Epithelial cell of prostate (primary cell): ENCODE measurements around the gene SLC6A17.

Experiments used
- DNase-seq: peaks from one replicate; pipeline ENCODE4 v3.0.0-alpha.2; 2011; ENCODE audit warnings: low read depth, low spot score
- H3K27ac ChIP-seq: fragments of 450-650 bp; 2 replicates; pipeline ENCODE4 v1.5.1; 2017; ENCODE audit warnings: mild to moderate bottlenecking

The SLC6A17 gene

DNA sequence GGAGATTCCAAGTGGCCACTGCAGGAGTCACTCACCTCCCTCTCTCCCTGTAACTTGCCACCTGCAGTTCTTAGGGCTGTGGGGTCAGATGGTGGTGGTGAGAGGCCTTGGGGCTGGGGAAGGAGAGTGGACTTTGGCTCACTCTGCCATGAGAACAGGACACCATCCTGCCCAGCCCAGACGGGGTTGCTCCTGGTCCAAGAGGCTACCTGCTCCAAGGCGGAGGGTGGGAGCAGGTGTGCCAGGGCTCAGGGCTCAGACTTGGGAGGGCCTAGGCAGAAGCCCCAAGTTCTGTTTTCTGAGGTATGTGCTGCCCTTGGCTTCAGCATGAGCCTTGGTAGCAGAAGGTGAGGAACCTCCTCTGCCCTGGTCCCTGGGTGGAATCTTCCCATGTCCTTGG is 48.5 kb downstream of the SLC6A17 start:
- no peak overlapping the region for H3K27ac ChIP-seq
- DNase-seq: no peak

DNA sequence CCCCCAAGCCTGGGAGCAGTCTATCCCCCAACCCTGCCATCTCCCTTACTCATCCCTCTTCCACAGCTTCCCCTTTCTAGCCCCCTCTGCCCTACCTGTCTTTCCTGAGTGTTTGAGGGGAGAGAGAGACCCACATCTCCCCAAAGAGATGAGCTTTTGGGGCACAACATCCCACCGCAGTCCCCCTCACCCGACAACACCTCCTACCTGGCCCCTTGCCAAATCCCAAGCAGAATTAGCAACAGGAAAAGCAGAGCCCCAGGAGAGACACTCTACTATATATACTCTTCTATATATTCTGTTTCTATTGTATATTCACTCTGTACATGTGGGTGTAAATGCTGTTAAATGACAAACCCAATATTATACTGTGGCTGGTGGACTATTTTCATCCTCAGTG is 49.9 kb downstream of the SLC6A17 start:
- no peak for DNase-seq
- no peak overlapping the region for H3K27ac ChIP-seq

DNA sequence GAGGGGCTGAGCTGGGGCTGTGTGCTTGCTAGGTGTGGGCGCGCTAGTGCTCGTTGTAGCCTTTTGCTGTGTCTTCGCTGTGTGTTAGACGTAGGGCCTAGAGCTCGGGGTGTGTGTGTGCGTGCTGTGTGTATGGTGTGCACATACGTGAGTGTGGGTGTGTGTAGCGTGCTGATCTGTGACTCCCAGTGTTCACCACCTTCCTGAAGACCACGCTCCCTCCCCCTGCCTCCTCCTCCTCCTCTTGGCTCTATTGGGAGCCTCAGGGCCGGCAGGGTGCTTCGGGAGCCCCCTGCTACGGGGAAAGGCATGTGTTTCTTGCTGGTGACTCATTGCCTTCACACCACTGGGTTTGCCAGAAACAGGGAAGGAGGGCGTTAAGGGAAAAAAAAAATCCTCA is 50.4 kb downstream of the SLC6A17 start:
- H3K27ac ChIP-seq: no peak overlapping the region
- DNase-seq: no peak

DNA sequence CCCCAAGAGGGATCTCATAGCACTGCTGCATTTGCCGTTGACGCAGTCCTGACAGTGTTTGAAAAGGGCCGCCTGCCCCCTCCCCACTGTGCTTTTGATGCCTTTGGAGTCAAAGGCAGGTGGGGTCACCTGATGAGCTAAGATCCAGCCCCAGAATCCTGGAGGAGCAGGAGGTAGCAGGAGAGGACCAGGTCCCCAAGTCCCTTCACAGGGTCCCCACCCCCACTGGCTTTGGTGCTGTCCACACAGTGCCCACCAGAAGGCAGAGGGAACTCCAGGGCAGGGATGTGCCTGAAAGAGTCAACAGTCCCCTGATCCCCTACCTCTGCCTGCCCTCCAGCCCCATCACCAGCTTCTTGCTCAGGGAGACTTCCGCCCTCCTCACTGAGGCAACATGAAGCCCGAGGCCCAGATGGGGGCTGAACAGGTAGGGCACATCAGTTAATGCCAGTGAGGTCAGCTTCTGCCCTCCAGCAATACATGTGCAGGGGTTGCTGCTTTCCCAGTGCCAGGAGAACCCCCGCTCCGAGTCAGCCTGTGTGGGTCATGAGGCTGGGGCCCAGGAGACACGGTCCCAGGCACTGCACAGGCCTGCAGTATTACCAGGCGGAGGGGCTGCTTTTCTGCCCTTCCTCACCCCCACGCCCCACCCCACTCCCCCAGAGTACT is 51.0 kb downstream of the SLC6A17 start:
- DNase-seq: no peak
- no peak overlapping the region for H3K27ac ChIP-seq

DNA sequence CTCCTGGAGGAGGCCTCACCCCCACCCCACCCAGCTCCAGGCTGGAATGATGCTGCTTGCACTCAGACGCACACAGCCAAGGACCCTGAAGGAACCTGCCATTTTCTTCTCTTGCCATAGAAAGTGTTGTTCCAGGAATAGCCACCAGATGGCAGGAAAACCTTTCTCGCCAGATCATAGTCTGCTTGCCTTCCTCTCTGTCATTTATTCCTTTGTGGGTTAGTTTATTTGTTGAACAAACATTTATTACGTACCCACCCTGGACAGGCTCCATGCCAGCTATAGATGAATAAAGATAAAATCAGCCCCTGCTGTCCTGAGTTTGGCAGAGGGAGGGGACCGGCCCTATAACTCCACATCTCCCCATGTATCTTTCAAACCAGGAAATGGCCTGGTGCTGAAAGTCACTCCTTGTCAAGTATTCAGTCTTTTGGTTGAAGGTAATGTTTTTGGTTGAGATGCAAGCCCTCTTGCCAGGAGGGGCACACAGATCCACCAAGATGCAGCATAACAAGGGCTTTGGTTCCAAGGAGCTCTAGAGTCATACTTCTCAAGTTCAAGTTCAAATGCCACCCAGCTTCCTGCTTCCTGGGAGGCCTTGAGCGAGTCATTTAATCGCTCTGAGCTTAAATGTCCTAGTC is 52.8 kb downstream of the SLC6A17 start:
- no peak for DNase-seq
- H3K27ac ChIP-seq: no peak overlapping the region

DNA sequence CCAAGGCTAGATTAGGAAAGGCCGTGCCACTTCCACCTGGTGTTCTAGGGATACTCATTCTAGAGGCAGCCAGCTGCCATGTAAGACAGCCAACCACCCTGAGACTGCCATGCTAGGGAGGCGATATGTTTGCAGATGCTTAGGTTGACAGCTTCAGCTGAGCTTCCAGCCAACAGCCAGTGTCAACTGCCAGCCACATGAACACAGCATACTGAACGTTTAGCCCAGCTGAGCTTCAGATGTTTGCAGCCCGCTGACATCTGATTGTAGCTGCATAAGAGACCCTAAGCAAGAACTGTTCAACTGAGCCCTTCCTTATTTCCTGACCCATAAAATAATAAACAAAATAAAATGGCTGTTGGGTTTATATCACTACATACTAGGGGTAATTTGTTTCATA is 54.9 kb downstream of the SLC6A17 start:
- H3K27ac ChIP-seq: no peak overlapping the region

DNA sequence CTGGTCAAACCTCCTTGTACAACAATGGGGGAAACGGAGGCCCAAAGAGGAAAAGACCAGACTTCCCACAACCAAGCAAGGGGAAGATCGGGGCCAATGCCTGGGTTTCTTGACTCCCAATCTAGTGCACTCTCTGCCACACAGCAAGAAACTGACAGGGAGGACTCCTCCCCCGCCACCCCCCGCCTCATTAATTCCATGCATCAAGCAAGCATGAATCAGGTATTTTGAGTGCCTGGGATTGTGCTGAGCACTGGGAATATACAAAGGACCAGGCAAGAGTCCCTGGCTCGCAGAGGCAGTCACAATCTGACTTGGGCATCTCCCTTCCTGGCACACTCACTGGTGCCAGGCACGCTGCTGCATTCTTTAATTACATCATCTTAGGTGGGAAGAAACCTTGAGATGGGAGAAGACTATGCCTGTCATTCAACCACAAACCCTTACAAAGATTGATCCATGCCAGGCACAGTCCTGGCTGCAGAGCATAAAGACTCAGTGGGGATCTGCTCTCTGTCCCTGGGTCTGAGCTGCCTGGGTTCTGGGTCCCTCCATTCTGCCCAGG is 55.4 kb downstream of the SLC6A17 start:
- H3K27ac ChIP-seq: no peak overlapping the region
- DNase-seq: no peak

More for the DNA sequence above, 54.9 kb downstream of the SLC6A17 start:
- no peak for DNase-seq

DNA sequence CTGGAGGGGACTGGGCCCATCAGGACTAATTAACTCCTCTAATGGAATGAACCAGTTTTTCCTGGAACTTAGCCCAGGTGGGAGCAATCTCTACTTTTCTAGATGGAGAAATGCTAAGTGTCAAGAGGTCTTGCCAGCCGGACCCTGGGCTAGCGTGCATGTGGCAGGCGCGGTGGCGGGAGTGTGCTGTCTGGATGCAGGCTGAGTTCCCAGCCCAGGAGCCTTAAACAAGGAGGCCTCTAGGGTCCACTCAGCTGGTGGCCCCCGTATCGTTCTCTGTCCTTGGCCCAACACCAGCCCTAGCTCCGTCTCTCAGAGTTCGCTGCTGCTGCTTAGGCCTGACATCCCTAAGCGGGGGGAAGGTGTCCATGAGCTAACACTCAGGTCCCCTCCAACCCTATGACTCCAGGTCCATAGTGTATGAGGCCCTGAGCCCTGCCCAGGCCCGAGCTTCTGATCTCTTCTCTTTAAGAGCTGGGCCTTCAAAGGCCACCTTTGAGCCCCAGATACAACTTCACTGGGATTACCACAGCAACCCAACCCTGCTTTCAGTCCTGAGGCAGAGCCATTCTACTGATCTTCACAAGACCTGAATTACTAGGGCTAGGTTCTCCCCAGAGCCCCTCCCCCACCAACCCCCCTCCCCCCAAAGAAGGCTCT is 56.1 kb downstream of the SLC6A17 start:
- no peak overlapping the region for H3K27ac ChIP-seq

DNA sequence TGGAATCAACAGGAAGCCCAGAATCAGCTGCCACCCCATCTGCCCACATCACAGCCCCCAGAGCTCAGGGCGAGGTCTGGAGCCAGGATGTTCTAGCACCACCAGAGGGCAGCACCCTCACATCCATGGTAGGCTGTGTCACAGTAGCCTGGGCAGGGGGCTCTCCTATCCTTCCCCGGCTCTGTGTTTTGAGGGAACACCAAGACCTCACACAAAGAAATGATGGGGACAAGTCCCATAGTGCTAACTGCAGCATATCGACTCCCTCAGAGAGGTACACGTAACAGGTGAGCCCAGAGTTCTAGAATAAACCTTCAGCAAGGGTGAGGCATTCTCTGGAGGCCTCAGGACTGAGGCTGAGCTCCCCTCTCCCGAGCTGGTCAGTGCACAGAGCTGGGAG is 57.5 kb downstream of the SLC6A17 start:
- no peak for DNase-seq
- no peak overlapping the region for H3K27ac ChIP-seq

More for the DNA sequence above, 56.1 kb downstream of the SLC6A17 start:
- no peak for DNase-seq

DNA sequence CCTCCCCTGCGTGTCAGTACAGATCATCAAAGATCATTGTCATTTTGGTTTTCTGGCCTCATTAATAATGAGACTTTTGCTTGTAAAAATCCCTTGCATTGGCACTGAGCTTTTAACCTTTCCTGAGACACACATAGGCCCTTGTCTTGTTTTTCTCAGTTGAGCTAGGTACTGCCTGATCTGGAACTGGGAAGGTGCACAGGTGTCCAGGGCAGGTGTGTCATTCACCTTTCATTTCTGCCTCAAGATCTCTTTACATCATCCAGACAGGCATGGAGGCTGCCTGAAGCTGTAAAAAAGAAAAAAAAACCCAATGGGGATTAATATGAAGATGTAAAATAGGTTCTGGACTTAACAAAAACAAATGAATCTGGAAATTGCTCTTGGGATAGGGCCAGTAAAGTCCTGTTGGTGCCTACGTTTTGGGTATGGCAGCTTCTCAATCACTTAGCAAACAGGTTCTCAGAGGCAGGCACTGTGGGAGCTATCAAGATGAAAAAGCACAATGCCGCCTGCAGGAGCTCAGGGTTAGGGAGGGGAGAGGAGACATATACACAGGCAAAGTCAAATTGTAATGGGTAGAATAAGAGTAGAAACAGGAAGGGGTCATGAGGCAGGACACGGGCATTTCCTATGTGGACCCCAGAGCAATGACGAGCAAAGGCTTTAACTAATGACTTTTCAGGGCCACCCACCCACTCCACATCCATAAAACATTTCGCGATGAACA is 58.8 kb downstream of the SLC6A17 start:
- peak overlapping the region; percentile 16 for H3K27ac ChIP-seq
- no peak for DNase-seq

DNA sequence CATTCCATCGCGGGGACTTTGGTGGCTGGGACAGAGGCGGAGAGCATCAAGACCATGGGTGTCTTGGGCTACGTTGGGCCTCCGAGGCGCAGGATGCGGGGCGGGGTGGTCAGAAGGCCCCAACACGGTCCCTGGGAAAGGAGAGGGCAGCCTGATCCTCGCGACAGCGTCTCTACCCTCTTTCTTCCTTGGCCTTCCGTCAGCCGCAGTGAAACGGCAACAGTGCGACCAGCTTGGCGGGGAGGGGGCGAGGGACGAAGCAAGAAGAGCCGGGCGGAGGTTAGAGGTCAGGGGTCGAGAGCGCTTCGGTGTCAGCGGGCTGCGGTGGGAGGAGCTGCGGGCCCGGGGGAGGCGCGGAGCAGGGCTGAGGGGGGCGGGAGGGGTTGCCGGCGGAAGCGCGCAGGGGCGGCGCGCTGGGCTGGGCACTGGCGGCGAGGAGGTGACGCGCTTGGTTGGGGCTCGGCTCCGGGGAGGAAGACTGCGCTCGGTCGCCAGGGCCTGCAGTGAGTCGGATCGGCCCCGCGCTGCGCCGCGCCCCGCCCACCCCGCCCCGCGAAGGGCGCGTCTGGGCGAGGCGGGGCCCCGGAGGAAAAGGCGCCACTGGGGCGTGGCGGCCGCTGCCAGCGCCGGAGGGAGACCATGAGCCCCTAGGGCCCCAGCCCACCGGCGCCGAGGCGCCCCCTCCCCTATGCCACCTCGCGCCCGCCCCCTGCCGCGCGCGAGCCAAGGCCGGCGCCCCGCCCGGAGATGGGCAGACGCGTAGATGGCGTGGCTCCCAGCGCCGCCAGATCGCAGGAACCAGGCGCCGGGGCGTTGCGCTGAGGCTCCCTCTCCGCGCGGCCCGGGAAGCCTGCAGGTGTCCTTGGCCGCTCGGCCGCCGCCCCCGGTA is 59.7 kb downstream of the SLC6A17 start, which contains the start of gene KCNC4:
KCNC4 (plus strand) TSS at position 600 of the 889 bp plus-strand sequence. CDS start 1,186 bp downstream, outside the sequence.
- H3K27ac ChIP-seq: peak within 1 kb of the TSS; percentile 16

DNA sequence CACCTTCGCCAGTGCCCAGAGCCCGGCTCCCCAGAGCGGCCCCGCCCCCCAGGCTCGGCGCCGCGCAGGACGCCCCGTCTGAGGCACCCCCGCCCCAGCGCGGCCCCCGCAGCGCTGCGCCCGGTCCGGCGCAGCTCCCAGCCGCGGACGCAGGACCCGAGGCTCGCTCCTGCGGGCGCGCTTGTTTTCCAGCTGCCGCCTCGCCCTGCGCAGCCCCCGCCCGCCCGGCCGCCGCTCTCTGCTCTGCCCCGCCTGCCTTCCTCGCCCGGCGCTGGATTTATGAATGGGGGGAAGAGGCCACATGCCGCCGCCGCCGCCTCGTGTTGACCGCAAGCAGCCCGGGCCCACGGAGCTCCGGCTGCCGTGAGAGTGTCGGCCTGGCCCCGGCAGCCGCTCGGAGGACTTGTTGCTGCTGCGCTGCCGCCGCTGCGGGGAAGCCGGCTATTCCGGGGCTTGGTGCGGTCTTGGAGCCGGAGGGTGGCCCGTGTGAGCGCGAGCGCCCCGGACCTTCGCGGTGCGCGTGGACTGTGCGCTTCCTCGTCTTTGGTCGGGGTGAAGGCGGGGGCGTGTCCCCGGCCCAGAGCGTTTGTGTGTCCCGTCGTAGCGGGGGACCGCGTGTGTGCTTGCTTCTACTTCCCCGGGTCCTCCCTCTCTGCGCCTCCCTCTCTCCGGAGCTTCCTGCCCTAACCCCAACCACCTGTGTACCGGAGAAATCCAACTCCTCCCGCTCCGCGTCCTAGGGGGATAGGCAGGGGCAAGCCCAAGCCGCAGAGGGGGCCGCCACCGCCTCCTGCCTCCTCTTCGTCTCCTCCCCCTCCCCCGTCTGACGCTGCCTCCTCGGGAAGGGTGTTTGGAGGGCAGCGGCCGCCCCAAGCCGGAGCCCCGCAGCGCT is 60.6 kb downstream of the SLC6A17 start:
- peak overlapping the region; percentile 16 for H3K27ac ChIP-seq
- DNase-seq: no peak

More for the DNA sequence above, 59.7 kb downstream of the SLC6A17 start, which contains the start of gene KCNC4:
- no peak for DNase-seq

DNA sequence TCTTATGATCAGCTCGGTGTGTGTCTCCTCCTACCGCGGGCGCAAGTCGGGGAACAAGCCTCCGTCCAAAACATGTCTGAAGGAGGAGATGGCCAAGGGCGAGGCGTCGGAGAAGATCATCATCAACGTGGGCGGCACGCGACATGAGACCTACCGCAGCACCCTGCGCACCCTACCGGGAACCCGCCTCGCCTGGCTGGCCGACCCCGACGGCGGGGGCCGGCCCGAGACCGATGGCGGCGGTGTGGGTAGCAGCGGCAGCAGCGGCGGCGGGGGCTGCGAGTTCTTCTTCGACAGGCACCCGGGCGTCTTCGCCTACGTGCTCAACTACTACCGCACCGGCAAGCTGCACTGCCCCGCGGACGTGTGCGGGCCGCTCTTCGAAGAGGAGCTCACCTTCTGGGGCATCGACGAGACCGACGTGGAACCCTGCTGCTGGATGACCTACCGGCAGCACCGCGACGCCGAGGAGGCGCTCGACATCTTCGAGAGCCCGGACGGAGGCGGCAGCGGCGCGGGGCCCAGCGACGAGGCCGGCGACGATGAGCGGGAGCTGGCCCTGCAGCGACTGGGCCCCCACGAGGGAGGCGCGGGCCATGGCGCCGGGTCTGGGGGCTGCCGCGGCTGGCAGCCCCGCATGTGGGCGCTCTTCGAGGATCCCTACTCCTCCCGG is 61.3 kb downstream of the SLC6A17 start:
- no peak overlapping the region for H3K27ac ChIP-seq
- no peak for DNase-seq

DNA sequence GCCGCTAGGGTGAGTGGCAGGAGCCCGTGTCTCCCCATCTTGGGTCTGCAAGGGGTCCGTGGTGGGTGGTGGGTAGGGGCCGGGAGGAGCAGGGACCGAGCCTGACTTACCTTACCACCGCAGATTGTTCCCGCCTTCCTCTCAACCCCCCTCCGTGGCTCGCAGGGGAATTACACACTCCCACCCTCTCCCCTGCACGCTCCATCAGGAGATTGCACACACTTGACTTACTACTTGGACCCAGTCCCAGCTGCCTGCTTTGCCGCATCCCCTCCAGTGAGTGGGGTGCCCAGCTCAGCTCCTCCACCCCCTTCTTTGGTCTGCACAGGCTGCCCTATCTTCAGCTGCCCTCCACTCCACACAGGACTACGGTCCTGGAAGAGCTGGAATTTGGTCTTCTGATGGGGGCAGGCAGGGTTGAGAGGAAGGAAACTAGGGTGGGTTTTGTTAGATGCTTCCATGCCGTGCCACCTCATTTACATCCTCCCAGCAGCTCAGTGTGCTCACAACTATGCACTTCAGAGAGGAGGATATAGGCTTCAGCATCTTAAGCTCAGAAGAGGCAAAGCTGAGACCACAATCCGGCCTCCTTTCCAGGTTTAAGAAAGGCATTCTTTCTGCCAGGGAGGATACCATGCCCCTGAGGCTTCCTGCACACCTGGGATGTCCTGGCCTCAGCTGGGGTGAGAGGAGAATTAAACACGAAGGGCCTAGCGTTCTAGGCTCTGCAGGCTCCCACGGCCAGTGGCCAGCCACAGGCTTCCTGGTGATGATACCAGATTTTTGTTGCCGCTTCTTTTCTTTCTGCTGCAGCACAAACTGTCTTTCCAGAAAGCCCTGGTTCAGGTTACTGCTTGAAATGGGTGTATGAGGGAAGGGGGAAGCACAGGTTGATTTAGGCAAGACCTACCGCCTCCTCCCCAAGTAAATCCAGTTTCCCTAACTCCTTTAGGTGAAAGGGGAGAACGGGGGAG is 62.2 kb downstream of the SLC6A17 start:
- DNase-seq: no peak
- no peak overlapping the region for H3K27ac ChIP-seq

DNA sequence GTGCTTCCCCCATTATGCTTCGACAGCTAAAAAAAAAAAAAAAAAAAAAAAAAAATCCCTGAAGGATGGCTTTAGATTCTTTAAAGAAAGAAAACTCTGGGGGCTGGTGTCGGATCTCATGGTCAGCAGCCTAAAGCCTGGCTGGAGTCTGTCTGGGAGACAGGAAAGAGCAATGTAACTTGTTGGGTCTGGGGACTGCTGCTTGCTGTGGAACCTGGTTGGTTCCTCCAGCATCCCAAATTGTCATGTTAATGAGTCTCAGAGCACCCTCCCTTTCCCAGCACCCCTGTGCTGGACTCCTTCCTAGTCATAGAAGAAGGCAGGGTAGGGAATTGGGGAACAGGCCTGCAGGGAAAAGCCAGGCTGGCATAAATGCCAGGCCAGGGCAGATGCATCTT is 62.8 kb downstream of the SLC6A17 start:
- H3K27ac ChIP-seq: no peak overlapping the region
- no peak for DNase-seq

DNA sequence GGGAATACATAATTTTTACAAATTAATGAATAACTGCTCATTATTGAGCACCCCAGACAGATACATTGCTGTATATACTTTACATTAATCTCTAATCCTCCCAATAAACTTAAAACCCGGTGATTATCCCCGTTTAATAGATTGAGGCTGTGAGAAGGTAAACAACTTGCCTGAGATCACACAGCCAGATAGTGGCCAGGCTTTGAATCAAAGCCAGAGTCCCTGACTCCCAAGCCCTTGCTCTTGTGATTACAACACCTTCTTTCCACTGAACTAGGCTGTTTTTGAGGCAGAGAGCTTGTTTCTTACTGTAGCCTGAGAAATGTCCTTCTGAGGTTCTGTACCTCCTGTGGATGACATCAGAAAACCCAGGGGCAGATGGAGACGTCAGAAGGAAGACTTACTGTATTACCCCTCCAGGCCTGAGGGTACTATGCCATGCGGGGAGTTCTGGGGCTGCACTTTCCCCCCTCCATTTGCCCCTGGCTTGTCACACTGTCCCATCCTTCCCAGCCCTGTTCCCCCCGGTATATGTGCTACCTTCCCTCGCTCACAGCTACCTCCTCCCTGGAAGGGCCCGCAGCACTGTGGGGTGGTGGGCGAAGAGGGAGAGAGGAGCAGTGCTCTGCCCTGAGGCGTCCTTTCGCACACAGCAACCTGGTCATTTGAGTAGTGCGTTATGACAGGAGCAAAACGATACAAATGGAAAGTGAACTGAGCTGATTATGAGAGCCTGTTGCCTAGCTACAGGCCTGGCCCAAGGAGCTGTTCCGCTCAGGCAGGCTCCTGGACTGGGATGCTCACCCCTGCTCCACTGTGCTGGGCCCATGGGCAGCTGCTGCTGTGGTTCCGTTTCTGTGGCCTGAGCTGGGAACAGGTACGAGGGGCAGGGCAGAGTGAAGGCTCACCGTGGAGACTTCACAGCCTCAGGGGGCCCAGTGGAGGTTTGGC is 64.4 kb downstream of the SLC6A17 start:
- DNase-seq: no peak
- no peak overlapping the region for H3K27ac ChIP-seq
